Vagina (tissue), 2 donors: ENCODE measurements around the gene MAX.

Experiments
- CTCF ChIP-seq, 3 experiments: fragments of 450-650 bp in 2 of 3; fragments of 200-600 bp in 1 of 3; sonication (generic) in 1 of 3; IDR thresholded peaks; one replicate each; pipeline ENCODE4 v1.5.1; 2017 to 2019; ENCODE audit warnings: antibody characterized with exemption in 3 of 3, mild to moderate bottlenecking in 2 of 3, moderate library complexity in 2 of 3
- POLR2A ChIP-seq, 2 donors: fragments of 450-650 bp; IDR thresholded peaks; one replicate each; pipeline ENCODE4 v1.6.1; 2017; ENCODE audit warnings: antibody characterized with exemption in 2 of 2, mild to moderate bottlenecking in 2 of 2, moderate library complexity in 2 of 2
- POLR2AphosphoS5 ChIP-seq, 2 donors: sonication (generic); formaldehyde crosslinking; IDR thresholded peaks; one replicate each; pipeline ENCODE4 v1.9.0; 2017; ENCODE audit warnings: antibody characterized with exemption in 2 of 2, mild to moderate bottlenecking in 2 of 2, low read depth in 1 of 2; ENCODE audit not compliant: insufficient read depth in 1 of 2

- TF ChIP-seq CTCF (IDR thresholded peaks at IDR 0.05) (no peak), POLR2AphosphoS5 (IDR thresholded peaks at IDR 0.05; ENCODE audit: insufficient read depth in 1 of 2, low read depth in 1 of 2) (no peak), POLR2A (IDR thresholded peaks at IDR 0.05) (no peak)
Observed at GRCh38 chr14:65053466-65053865, 48.9 kb downstream of the MAX start.
